DOHH2 (cell line): ENCODE data around the gene MAP4K3.
"Not testable (repeated sequence)": the region's sequence is repeated elsewhere in the genome, so short reads cannot be mapped to it uniquely, and the experiment has no call there.

Source experiments
- H3F3A ChIP-seq: fragments of 200-600 bp; sonication (generic), shearing (Covaris generic); 2 replicates; pipeline ENCODE4 v1.6.0; 2016; ENCODE audit warnings: antibody characterized with exemption, mild to moderate bottlenecking; ENCODE audit not compliant: control insufficient read depth, insufficient read depth
- H3K27ac ChIP-seq: fragments of 200-600 bp; sonication (generic); 2 replicates; pipeline ENCODE4 v1.5.1; 2014; ENCODE audit warnings: low read depth, mild to moderate bottlenecking, low read length, moderate library complexity
- H3K27me3 ChIP-seq: fragments of 200-600 bp; sonication (generic); 2 replicates; pipeline ENCODE4 v1.6.1; 2014; ENCODE audit warnings: mild to moderate bottlenecking, low read length, mixed read lengths; ENCODE audit not compliant: control insufficient read depth
- H3K36me3 ChIP-seq: fragments of 200-600 bp; sonication (generic); 2 replicates; pipeline ENCODE4 v1.6.1; 2014; ENCODE audit warnings: mild to moderate bottlenecking, low read length, moderate library complexity, mixed read lengths; ENCODE audit not compliant: control insufficient read depth
- H3K4me1 ChIP-seq: fragments of 200-600 bp; sonication (generic); 2 replicates; pipeline ENCODE4 v1.6.1; 2014; ENCODE audit warnings: mild to moderate bottlenecking, low read length, mixed read lengths; ENCODE audit not compliant: control insufficient read depth
- H3K4me2 ChIP-seq: fragments of 200-600 bp; sonication (generic); 2 replicates; pipeline ENCODE4 v1.6.0; 2014; ENCODE audit warnings: mild to moderate bottlenecking, low read length, moderate library complexity
- H3K4me3 ChIP-seq: fragments of 200-600 bp; sonication (generic); 2 replicates; pipeline ENCODE4 v1.5.1; 2014; ENCODE audit warnings: mild to moderate bottlenecking, low read length, mixed read lengths
- H3K79me2 ChIP-seq: fragments of 200-600 bp; sonication (generic); 2 replicates; pipeline ENCODE4 v1.6.1; 2014; ENCODE audit warnings: mild to moderate bottlenecking, low read length, mixed read lengths; ENCODE audit not compliant: control insufficient read depth
- H3K9me2 ChIP-seq: fragments of 200-600 bp; sonication (generic); replicated peaks from 2 replicates; pipeline ENCODE4 v1.6.1; 2014; ENCODE audit warnings: mild to moderate bottlenecking, low read length, mixed read lengths; ENCODE audit not compliant: control insufficient read depth
- H3K9me3 ChIP-seq: fragments of 200-600 bp; sonication (generic); 2 replicates; pipeline ENCODE4 v1.6.1; 2014; ENCODE audit warnings: antibody characterized with exemption, low read length, mixed read lengths; ENCODE audit not compliant: control insufficient read depth, insufficient read depth
- H4K20me1 ChIP-seq: fragments of 200-600 bp; sonication (generic); 2 replicates; pipeline ENCODE4 v1.6.0; 2014; ENCODE audit warnings: low read depth, mild to moderate bottlenecking, antibody characterized with exemption, low read length, moderate library complexity; ENCODE audit not compliant: control insufficient read depth, insufficient read depth
- EZH2phosphoT487 ChIP-seq: fragments of 200-600 bp; sonication (generic); IDR thresholded peaks from 2 replicates; pipeline ENCODE4 v1.6.1; 2017; ENCODE audit warnings: borderline replicate concordance, mild to moderate bottlenecking, antibody characterized with exemption, low read length, moderate library complexity, mixed read lengths
- TF ChIP-seq, protein P1 (sequence below): fragments of 200-600 bp; sonication (generic); IDR thresholded peaks from one replicate; pipeline ENCODE4 v1.5.1; 2014; ENCODE audit warnings: antibody characterized with exemption, mild to moderate bottlenecking, low read depth, low read length; ENCODE audit not compliant: poor library complexity, severe bottlenecking

MAP4K3 gene

DNA sequence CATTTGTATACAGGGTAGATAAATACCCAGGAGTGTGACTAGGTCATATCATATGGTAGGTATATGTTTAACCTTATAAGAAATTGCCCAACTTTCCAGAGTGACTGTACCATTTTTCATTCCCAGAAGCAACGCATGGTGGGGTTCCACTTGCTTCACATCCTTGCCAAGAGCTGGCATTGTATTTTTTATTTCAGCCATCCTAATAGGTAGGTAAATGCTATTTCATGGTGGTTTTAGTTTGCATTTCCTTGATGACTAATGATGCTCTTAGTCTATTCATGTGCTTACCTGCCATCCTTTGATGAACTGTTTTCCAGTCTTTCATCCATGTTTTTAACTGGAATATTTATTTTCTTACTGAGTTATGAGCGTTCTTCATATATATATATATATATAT, 51.9 kb downstream of the MAP4K3 start:
- Histone ChIP-seq H3K9me3 (no peaks in the 10 kb centered on the region), H3K4me1 (peaks cover 9% of the 10 kb centered on the region), H3F3A (0 out of 2 replicates have a peak, but pooled peaks cover 3% of the 10 kb centered on the region), H4K20me1 (no peaks in the 10 kb centered on the region), H3K27me3 (no peaks in the 10 kb centered on the region), H3K4me3 (no peak overlapping the region), H3K79me2 (peaks cover 25% of the 10 kb centered on the region), H3K27ac (no peak overlapping the region), H3K9me2 (no peaks in the 10 kb centered on the region), H3K4me2 (no peak overlapping the region), H3K36me3 (no peaks in the 10 kb centered on the region)
- TF ChIP-seq, protein P1, sequence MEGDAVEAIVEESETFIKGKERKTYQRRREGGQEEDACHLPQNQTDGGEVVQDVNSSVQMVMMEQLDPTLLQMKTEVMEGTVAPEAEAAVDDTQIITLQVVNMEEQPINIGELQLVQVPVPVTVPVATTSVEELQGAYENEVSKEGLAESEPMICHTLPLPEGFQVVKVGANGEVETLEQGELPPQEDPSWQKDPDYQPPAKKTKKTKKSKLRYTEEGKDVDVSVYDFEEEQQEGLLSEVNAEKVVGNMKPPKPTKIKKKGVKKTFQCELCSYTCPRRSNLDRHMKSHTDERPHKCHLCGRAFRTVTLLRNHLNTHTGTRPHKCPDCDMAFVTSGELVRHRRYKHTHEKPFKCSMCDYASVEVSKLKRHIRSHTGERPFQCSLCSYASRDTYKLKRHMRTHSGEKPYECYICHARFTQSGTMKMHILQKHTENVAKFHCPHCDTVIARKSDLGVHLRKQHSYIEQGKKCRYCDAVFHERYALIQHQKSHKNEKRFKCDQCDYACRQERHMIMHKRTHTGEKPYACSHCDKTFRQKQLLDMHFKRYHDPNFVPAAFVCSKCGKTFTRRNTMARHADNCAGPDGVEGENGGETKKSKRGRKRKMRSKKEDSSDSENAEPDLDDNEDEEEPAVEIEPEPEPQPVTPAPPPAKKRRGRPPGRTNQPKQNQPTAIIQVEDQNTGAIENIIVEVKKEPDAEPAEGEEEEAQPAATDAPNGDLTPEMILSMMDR = no peak
- no peak for TF ChIP-seq EZH2phosphoT487

DNA sequence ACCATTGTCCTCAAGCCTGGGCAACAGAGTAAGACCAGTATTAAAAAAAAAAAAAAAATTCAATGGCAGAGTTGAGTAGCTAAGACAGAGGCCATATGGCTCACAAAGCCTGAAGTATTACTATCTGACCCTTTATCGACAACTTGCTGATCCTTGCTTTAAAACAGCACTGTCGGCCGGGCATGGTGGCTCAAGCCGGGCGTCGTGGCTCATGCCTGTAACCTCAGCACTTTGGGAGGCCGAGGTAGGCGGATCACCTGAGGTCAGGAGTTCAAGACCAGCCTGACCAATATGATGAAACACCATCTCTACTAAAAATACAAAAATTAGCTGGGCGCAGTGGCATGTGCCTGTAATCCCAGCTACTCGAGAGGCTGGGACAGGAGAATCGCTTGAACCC, 53.0 kb downstream of the MAP4K3 start:
- H3K27ac ChIP-seq, H3K9me2 ChIP-seq, H3K9me3 ChIP-seq, H3F3A ChIP-seq, H3K4me2 ChIP-seq, H3K36me3 ChIP-seq, H3K27me3 ChIP-seq, H3K4me3 ChIP-seq, H4K20me1 ChIP-seq: not testable (repeated sequence)
- Histone ChIP-seq H3K4me1 (peaks cover 19% of the 10 kb centered on the region), H3K79me2 (peaks cover 19% of the 10 kb centered on the region)

DNA sequence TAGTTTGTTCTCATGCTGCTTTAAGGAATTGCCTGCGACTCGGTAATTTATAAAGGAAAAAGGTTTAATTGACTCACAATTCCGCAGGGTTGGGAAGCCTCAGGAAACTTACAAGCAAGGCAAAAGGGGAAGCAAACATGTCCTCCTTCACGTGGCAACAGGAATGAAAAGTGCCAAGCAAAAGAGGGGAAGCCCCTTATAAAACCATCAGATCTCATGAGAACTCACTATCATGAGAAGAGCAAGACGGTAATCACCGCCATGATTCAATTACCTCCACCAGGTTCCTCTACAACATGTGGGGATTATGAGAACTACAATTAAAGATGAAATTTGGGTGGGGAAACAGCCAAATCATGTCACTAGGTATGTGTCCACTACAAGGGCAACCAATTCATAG, 53.9 kb downstream of the MAP4K3 start:
- H3K36me3 ChIP-seq = no peaks in the 10 kb centered on the region
- peaks cover 19% of the 10 kb centered on the region for H3K4me1 ChIP-seq
- no peaks in the 10 kb centered on the region for H4K20me1 ChIP-seq
- H3K79me2 ChIP-seq = peaks cover 13% of the 10 kb centered on the region
- no peak overlapping the region for H3K27ac ChIP-seq
- no peaks in the 10 kb centered on the region for H3K27me3 ChIP-seq
- TF ChIP-seq EZH2phosphoT487 = no peak
- TF ChIP-seq, protein P1 = no peak
- H3K9me3 ChIP-seq = no peaks in the 10 kb centered on the region
- H3K4me3 ChIP-seq = no peak overlapping the region
- no peaks in the 10 kb centered on the region for H3K9me2 ChIP-seq
- 0 out of 2 replicates have a peak, but pooled peaks cover 3% of the 10 kb centered on the region for H3F3A ChIP-seq
- no peak overlapping the region for H3K4me2 ChIP-seq

DNA sequence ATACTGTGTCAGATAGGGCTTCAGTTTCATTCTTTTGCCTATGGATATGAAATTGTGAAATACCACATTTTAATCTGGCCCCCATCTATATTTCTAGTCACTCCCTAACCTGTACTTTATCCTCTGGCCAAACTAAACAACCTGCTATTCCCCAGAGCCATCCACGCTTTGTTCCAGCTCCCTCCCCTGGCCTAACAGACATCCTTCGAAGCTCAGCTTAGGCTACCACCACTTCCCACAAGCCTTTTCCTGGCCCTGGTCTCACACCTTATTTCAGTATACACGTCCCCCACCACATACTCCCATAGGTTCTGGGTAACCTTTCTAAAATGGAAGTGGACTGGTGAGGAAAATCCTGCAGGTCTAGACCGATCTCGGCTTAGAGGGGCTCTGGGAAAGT, 55.4 kb downstream of the MAP4K3 start:
- no peaks in the 10 kb centered on the region for H4K20me1 ChIP-seq
- peaks cover 29% of the 10 kb centered on the region for H3K4me1 ChIP-seq
- H3K79me2 ChIP-seq = peaks cover 3% of the 10 kb centered on the region; the same call in 1 of the 2 replicates
- TF ChIP-seq, protein P1 = no peak
- no peak for TF ChIP-seq EZH2phosphoT487
- H3F3A ChIP-seq = 0 out of 2 replicates have a peak, but pooled peaks cover 3% of the 10 kb centered on the region
- H3K4me3 ChIP-seq = no peak overlapping the region
- H3K27ac ChIP-seq = no peak overlapping the region
- H3K27me3 ChIP-seq = no peaks in the 10 kb centered on the region
- no peaks in the 10 kb centered on the region for H3K9me3 ChIP-seq
- no peaks in the 10 kb centered on the region for H3K36me3 ChIP-seq
- no peak overlapping the region for H3K4me2 ChIP-seq
- no peaks in the 10 kb centered on the region for H3K9me2 ChIP-seq
